ENCODE data around the gene HLA-DPA1. TPM values are rescaled to one million over a fixed set of nuclear protein-coding genes. Genes with fewer than 3 reads are reported as not detected.

The HLA-DPA1 gene
- 10 to 100 TPM; 11.5 to 13.3 TPM for total RNA-seq

- H3K27me3 Mint-ChIP-seq, result peaks cover 4% of the 10 kb centered on the region
- H3K27ac Mint-ChIP-seq, result peak within 1 kb of the TSS; percentile 84
- H3K36me3 Mint-ChIP-seq (ENCODE audit: low read depth), result peaks cover 6% of the 10 kb centered on the region
- peak; percentile 79 for ATAC-seq
- ChIA-PET CTCF (interaction anchor here (0.7 to 2.0 kb wide), 11 partner anchors 8 to 215 kb away, joined by 3 to 6 read pairs (median 4); partner anchors contain the start of gene WDR46), POLR2A (interaction anchor here (0.9 to 1.6 kb wide), 2 partner anchors 49 to 101 kb away, joined by 3 to 5 read pairs; no protein-coding TSS in a partner anchor)
- no peaks in the 10 kb centered on the region for H3K9me3 Mint-ChIP-seq (ENCODE audit: low read depth)
- peak within 1 kb of the TSS; percentile 79 for H3K4me3 Mint-ChIP-seq
- DNase-seq, result peak; percentile 57
- intact Hi-C loops (cut with DNase I, micrococcal nuclease), result no loop called here
- H3K4me1 Mint-ChIP-seq, result peaks cover 33% of the 10 kb centered on the region
Observed at GRCh38 chr6:33073431-33073871, at the start of gene HLA-DPA1. Gene HLA-DPA1 (minus strand): TSS chr6:33073649.

- no peak overlapping the region for H3K27ac Mint-ChIP-seq
- peaks cover 1% of the 10 kb centered on the region for H3K36me3 Mint-ChIP-seq (ENCODE audit: low read depth)
- no peaks in the 10 kb centered on the region for H3K4me1 Mint-ChIP-seq
- ChIA-PET CTCF (interaction anchor here (0.6 to 8.0 kb wide), 3 partner anchors 14 to 125 kb away, joined by 3 to 77 read pairs (median 4); no protein-coding TSS in a partner anchor), POLR2A (no interaction called here)
- H3K4me3 Mint-ChIP-seq, result no peak overlapping the region
- peaks cover 2% of the 10 kb centered on the region for H3K9me3 Mint-ChIP-seq (ENCODE audit: low read depth)
- peaks cover 7% of the 10 kb centered on the region for H3K27me3 Mint-ChIP-seq
- DNase-seq, result no peak
- no peak for ATAC-seq
- intact Hi-C loops (cut with DNase I, micrococcal nuclease), result loop anchor here (1.0 to 10.0 kb wide), 5 partner anchors 25 to 125 kb away; partner anchors contain the start of gene COL11A2 (in 1 of the 2)
Observed at GRCh38 chr6:33123181-33123580, 49.7 kb upstream of the HLA-DPA1 start.

GRCh38 chr6:33120001-33120400, 46.6 kb upstream of the HLA-DPA1 start:
- peaks cover 25% of the 10 kb centered on the region for H3K27me3 Mint-ChIP-seq
- CTCF ChIA-PET, result interaction anchor here (0.7 to 2.9 kb wide), 13 partner anchors 10 to 502 kb away, joined by 3 to 30 read pairs (median 3); no protein-coding TSS in a partner anchor
- no peak overlapping the region for H3K27ac Mint-ChIP-seq
- no peak for ATAC-seq
- no peak for DNase-seq
- peaks cover 2% of the 10 kb centered on the region for H3K9me3 Mint-ChIP-seq (ENCODE audit: low read depth)
- POLR2A ChIA-PET, result interaction anchor here (0.6 kb wide), 1 partner anchor 162 kb away, joined by 4 read pairs; no protein-coding TSS in a partner anchor
- H3K4me1 Mint-ChIP-seq, result peaks cover 7% of the 10 kb centered on the region
- intact Hi-C loops (cut with DNase I, micrococcal nuclease), result loop anchor here in 1 of 2 experiments (10.0 kb wide), 1 partner anchor 75 kb away; the partner anchor contains the start of gene COL11A2
- no peak overlapping the region for H3K4me3 Mint-ChIP-seq
- peaks cover 1% of the 10 kb centered on the region for H3K36me3 Mint-ChIP-seq (ENCODE audit: low read depth)

GRCh38 chr6:33118525-33119123, 45.2 kb upstream of the HLA-DPA1 start:
- DNase-seq (no peak), ATAC-seq (peak; percentile 55)
- Mint-ChIP-seq H3K27ac (no peak overlapping the region), H3K4me1 (peaks cover 7% of the 10 kb centered on the region), H3K9me3 (ENCODE audit: low read depth) (no peaks in the 10 kb centered on the region), H3K36me3 (ENCODE audit: low read depth) (no peaks in the 10 kb centered on the region), H3K4me3 (no peak overlapping the region), H3K27me3 (peaks cover 31% of the 10 kb centered on the region)
- ChIA-PET CTCF (interaction anchor here (0.6 to 2.9 kb wide), 9 partner anchors 11 to 129 kb away, joined by 3 to 30 read pairs (median 4); partner anchors contain the start of gene HLA-DPA1), POLR2A (interaction anchor here (0.5 kb wide), 1 partner anchor 300 kb away, joined by 3 read pairs; no protein-coding TSS in a partner anchor)
- intact Hi-C loops (cut with DNase I, micrococcal nuclease), result loop anchor here (1.0 kb wide), 1 partner anchor 130 kb away; no protein-coding TSS in a partner anchor

GRCh38 chr6:33117811-33118277, 44.4 kb upstream of the HLA-DPA1 start:
- no peak overlapping the region for H3K4me3 Mint-ChIP-seq
- POLR2A ChIA-PET, result no interaction called here
- H3K27me3 Mint-ChIP-seq, result peaks cover 37% of the 10 kb centered on the region
- intact Hi-C loops (cut with DNase I, micrococcal nuclease), result loop anchor here (1.0 kb wide), 1 partner anchor 130 kb away; no protein-coding TSS in a partner anchor
- H3K36me3 Mint-ChIP-seq (ENCODE audit: low read depth), result no peaks in the 10 kb centered on the region
- CTCF ChIA-PET, result interaction anchor here (0.6 to 2.9 kb wide), 9 partner anchors 27 to 133 kb away, joined by 3 to 16 read pairs (median 4); no protein-coding TSS in a partner anchor
- H3K4me1 Mint-ChIP-seq, result peaks cover 7% of the 10 kb centered on the region
- no peak for ATAC-seq
- DNase-seq, result no peak
- no peaks in the 10 kb centered on the region for H3K9me3 Mint-ChIP-seq (ENCODE audit: low read depth)
- H3K27ac Mint-ChIP-seq, result no peak overlapping the region

GRCh38 chr6:33116841-33117711, 43.6 kb upstream of the HLA-DPA1 start:
- CTCF ChIA-PET, result interaction anchor here (1.0 to 1.8 kb wide), 6 partner anchors 9 to 133 kb away, joined by 3 to 4 read pairs (median 4); no protein-coding TSS in a partner anchor
- intact Hi-C loops (cut with DNase I, micrococcal nuclease), result no loop called here
- DNase-seq (peak; percentile 23), ATAC-seq (peak; percentile 52)
- Mint-ChIP-seq H3K4me1 (peaks cover 7% of the 10 kb centered on the region), H3K9me3 (ENCODE audit: low read depth) (no peaks in the 10 kb centered on the region), H3K4me3 (peak overlapping the region; percentile 28), H3K27ac (no peak overlapping the region), H3K27me3 (peaks cover 39% of the 10 kb centered on the region), H3K36me3 (ENCODE audit: low read depth) (no peaks in the 10 kb centered on the region)
- POLR2A ChIA-PET, result no interaction called here

GRCh38 chr6:33116417-33116816, 43.0 kb upstream of the HLA-DPA1 start:
- no peak for DNase-seq
- peaks cover 7% of the 10 kb centered on the region for H3K4me1 Mint-ChIP-seq
- no peaks in the 10 kb centered on the region for H3K9me3 Mint-ChIP-seq (ENCODE audit: low read depth)
- POLR2A ChIA-PET, result no interaction called here
- no peak for ATAC-seq
- intact Hi-C loops (cut with DNase I, micrococcal nuclease), result no loop called here
- no peak overlapping the region for H3K27ac Mint-ChIP-seq
- no peaks in the 10 kb centered on the region for H3K36me3 Mint-ChIP-seq (ENCODE audit: low read depth)
- peaks cover 39% of the 10 kb centered on the region for H3K27me3 Mint-ChIP-seq
- H3K4me3 Mint-ChIP-seq, result peak overlapping the region; percentile 7
- CTCF ChIA-PET, result interaction anchor here (0.8 to 1.8 kb wide), 6 partner anchors 10 to 134 kb away, joined by 3 to 4 read pairs (median 4); no protein-coding TSS in a partner anchor

- intact Hi-C loops (cut with DNase I, micrococcal nuclease), result no loop called here
- Mint-ChIP-seq H3K4me1 (peaks cover 7% of the 10 kb centered on the region), H3K27ac (no peak overlapping the region), H3K4me3 (no peak overlapping the region), H3K27me3 (peaks cover 51% of the 10 kb centered on the region), H3K9me3 (ENCODE audit: low read depth) (no peaks in the 10 kb centered on the region), H3K36me3 (ENCODE audit: low read depth) (no peaks in the 10 kb centered on the region)
- DNase-seq, result no peak
- no peak for ATAC-seq
- ChIA-PET CTCF (interaction anchor here (0.6 to 1.3 kb wide), 8 partner anchors 10 to 246 kb away, joined by 3 to 7 read pairs (median 4); partner anchors contain the start of gene HLA-DMA), POLR2A (no interaction called here)
Observed at GRCh38 chr6:33114406-33114805, 41.0 kb upstream of the HLA-DPA1 start.

GRCh38 chr6:33113755-33114154, 40.3 kb upstream of the HLA-DPA1 start:
- peaks cover 7% of the 10 kb centered on the region for H3K4me1 Mint-ChIP-seq
- no peak overlapping the region for H3K4me3 Mint-ChIP-seq
- no peak overlapping the region for H3K27ac Mint-ChIP-seq
- ATAC-seq (no peak), DNase-seq (no peak)
- ChIA-PET CTCF (interaction anchor here (0.8 to 1.0 kb wide), 4 partner anchors 12 to 246 kb away, joined by 4 to 6 read pairs (median 4); no protein-coding TSS in a partner anchor), POLR2A (no interaction called here)
- intact Hi-C loops (cut with DNase I, micrococcal nuclease), result no loop called here
- no peaks in the 10 kb centered on the region for H3K36me3 Mint-ChIP-seq (ENCODE audit: low read depth)
- H3K27me3 Mint-ChIP-seq, result peaks cover 52% of the 10 kb centered on the region
- no peaks in the 10 kb centered on the region for H3K9me3 Mint-ChIP-seq (ENCODE audit: low read depth)

GRCh38 chr6:33112148-33112547, 38.7 kb upstream of the HLA-DPA1 start:
- H3K4me1 Mint-ChIP-seq, result peaks cover under 1% of the 10 kb centered on the region
- no peaks in the 10 kb centered on the region for H3K36me3 Mint-ChIP-seq (ENCODE audit: low read depth)
- H3K27ac Mint-ChIP-seq, result no peak overlapping the region
- ChIA-PET POLR2A (interaction anchor here (0.6 to 1.1 kb wide), 2 partner anchors 128 to 143 kb away, joined by 3 to 4 read pairs; no protein-coding TSS in a partner anchor), CTCF (interaction anchor here (0.7 to 1.3 kb wide), 4 partner anchors 14 to 254 kb away, joined by 3 read pairs; no protein-coding TSS in a partner anchor)
- peaks cover 54% of the 10 kb centered on the region for H3K27me3 Mint-ChIP-seq
- no peak for DNase-seq
- H3K4me3 Mint-ChIP-seq, result no peak overlapping the region
- peak; percentile 91 for ATAC-seq
- no peaks in the 10 kb centered on the region for H3K9me3 Mint-ChIP-seq (ENCODE audit: low read depth)
- intact Hi-C loops (cut with DNase I, micrococcal nuclease), result no loop called here

All from activated CD4-positive, alpha-beta T cell treated with anti-CD3 and anti-CD28 coated beads for 36 hours (primary cell).